ENCODE data around the gene ATP6V1C2.

DNA sequence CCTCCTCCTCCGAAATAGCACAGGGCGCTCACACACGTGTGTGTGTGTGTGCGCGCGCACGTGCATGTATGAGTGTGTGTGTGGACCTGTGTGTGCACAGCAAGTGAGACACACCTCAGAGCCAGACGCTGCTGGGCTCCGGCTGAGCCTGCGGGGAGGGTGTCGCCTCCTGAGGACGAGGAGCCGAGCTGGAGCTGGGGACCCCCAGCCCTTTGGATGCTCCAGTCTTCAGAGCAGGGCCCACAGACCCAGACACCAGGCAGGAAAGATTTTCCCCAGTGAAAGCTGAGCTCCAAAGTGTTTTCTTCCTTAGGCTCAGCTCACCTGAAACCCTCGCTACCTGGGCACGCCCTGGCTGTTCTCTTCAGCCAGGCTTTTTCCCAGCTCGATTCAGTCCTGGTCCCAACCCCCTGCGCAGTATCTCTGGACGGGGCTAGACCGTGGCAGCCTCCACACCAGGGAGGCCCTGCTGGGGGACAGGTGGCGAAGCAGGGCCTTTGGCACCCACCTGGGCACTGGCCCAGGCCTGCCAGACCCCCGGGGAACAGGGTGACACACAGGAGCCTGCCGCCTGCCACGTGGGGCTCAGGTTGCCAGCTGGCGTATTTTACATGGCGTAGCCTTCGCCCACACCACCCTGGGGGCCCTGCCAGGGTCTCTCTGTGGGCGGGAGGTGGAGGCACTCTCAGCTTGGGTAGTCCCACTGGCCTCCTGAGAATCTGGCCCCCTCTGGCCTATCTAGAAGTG, 55.0 kb downstream of the ATP6V1C2 start:
- TF ChIP-seq, protein P1, sequence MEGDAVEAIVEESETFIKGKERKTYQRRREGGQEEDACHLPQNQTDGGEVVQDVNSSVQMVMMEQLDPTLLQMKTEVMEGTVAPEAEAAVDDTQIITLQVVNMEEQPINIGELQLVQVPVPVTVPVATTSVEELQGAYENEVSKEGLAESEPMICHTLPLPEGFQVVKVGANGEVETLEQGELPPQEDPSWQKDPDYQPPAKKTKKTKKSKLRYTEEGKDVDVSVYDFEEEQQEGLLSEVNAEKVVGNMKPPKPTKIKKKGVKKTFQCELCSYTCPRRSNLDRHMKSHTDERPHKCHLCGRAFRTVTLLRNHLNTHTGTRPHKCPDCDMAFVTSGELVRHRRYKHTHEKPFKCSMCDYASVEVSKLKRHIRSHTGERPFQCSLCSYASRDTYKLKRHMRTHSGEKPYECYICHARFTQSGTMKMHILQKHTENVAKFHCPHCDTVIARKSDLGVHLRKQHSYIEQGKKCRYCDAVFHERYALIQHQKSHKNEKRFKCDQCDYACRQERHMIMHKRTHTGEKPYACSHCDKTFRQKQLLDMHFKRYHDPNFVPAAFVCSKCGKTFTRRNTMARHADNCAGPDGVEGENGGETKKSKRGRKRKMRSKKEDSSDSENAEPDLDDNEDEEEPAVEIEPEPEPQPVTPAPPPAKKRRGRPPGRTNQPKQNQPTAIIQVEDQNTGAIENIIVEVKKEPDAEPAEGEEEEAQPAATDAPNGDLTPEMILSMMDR (conservative IDR thresholded peaks at IDR 0.05; ENCODE audit: low read depth in 2 of 2) = no peak
- TF ChIP-seq EZH2 (IDR thresholded peaks at IDR 0.05; ENCODE audit: low read depth, unreplicated experiment) (no peak), EZH2phosphoT487 (IDR thresholded peaks at IDR 0.05; ENCODE audit: unreplicated experiment) (no peak), POLR2AphosphoS5 (IDR thresholded peaks at IDR 0.05; ENCODE audit: low read depth) (no peak), STAT1 (IDR thresholded peaks at IDR 0.05; ENCODE audit: unreplicated experiment) (no peak), NANOG (IDR thresholded peaks at IDR 0.05; ENCODE audit: borderline replicate concordance) (no peak)
- TF ChIP-seq, protein P2, sequence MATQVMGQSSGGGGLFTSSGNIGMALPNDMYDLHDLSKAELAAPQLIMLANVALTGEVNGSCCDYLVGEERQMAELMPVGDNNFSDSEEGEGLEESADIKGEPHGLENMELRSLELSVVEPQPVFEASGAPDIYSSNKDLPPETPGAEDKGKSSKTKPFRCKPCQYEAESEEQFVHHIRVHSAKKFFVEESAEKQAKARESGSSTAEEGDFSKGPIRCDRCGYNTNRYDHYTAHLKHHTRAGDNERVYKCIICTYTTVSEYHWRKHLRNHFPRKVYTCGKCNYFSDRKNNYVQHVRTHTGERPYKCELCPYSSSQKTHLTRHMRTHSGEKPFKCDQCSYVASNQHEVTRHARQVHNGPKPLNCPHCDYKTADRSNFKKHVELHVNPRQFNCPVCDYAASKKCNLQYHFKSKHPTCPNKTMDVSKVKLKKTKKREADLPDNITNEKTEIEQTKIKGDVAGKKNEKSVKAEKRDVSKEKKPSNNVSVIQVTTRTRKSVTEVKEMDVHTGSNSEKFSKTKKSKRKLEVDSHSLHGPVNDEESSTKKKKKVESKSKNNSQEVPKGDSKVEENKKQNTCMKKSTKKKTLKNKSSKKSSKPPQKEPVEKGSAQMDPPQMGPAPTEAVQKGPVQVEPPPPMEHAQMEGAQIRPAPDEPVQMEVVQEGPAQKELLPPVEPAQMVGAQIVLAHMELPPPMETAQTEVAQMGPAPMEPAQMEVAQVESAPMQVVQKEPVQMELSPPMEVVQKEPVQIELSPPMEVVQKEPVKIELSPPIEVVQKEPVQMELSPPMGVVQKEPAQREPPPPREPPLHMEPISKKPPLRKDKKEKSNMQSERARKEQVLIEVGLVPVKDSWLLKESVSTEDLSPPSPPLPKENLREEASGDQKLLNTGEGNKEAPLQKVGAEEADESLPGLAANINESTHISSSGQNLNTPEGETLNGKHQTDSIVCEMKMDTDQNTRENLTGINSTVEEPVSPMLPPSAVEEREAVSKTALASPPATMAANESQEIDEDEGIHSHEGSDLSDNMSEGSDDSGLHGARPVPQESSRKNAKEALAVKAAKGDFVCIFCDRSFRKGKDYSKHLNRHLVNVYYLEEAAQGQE (IDR thresholded peaks at IDR 0.05; ENCODE audit: unreplicated experiment) = no peak
